T-helper 1 cell (primary cell): ENCODE measurements around the gene TRABD.

Experiments
- DNase-seq, 5 donors: peaks; one replicate each; pipeline ENCODE4 v3.0.0-alpha.2; 2012 to 2020

TRABD gene

DNA sequence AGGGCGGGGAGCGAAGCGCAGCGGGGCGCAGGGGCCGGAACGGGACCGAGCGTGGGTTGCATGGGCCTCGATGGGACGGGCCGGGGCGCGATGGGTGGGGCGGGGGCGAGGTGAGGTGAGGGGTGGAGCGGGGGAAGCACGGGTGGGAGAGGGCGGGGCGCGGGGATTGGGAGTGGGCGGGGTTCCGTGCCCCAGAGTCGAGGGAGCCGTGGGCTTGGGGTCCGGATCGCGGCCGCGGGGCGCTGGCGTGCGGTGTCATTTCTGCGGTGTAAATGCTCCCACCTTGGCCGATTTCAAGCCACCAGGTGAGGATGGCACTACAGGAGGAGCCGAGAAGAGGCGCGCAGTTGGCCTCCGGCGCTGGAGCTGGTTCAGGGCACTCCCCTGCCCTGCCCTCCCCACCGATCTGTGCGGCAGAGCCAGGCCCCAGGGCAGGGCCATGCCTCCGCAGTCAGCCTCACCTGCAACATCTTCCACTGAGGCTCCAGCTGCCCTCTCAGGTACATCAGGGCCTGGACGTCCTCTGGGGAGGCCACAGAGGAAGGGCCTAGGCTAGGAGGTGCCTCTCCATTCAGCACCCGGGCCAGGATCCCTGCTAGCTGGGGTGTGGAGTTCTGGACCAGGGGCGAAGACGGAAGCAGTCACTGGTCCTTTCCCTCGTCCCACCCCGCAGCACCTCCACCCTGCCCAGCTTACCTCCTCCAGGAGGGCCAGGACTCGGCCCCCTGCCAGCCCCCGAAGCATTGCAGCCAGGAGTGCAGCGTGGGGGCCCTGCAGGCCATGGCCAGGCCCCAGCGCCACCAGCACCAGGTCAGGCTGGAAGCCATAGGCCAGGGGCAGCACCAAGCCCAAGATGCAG, 59.7 kb downstream of the TRABD start:
- peak in 2 of 5 donors; percentile 47 to 63 for DNase-seq

DNA sequence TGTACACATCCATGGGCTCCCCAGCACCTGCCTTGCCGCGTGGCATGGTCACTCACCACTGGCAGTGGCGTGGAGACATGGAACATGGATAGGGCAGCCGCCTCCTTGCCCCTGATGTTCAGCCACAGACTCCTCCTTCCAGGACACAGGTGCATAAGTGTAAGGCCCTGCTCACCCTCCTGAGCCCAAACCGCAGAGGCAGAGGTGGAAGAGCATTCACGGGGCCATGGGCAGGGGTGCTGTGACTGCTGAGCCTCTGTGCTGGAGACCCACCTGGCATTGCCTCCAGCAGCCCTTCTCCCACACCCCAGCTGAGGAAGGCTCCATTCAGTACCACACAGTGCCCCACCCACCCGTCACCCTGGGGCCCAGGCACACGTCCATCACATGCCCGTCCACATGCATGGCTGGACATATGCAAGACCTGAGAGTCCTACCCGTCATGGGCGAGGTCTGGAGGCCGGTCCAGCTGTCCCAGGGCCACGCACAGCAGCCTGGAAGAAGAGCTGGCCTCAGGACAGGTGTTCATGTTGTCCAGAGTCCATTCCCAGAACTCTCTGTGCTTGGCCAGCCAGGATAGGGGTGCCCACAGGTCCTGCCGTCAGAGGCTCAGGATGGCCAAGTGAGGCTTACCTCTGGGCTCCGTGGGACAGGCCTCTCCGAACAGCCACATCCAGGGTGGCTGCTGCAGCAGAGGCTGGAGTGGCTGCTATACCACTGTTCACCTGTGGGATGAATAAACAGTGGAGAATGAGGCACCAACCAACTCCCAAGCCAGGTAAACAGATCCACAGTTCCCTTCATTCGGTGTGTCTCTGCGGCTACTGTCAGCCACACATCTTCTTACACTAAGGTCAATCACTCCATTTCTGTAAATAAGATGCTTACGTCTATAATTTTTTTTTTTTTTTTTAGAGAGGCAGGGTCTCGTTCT, 60.8 kb downstream of the TRABD start:
- no peak for DNase-seq

DNA sequence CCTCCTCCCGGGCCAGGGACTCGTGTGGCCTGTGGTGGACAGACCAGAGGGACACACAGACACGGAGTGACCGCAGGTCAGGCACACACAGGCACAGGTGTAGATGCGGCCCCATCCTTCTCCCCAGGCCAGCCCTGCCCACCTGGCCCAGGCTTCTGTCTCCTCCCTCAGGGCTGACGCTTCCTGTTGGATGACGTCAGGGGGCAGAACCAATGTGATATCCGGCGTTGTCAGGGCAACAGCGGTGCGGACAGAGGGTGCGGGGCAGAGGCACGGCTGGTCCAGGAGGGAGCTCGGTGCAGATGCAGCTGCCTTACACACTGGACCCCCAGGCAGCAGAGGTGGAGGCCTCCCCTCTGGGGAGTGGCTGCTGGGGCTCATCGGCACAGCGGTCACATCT, 62.0 kb downstream of the TRABD start:
- peak in 4 of 5 donors; percentile 30 to 68 (median 42) for DNase-seq

- DNase-seq: no peak
Measured at GRCh38 chr22:50248196-50249081, 62.7 kb downstream of the TRABD start.
